Heart right ventricle (tissue), 16 donors: ENCODE results near the gene DSCAM. TPM values are rescaled to one million over a fixed set of nuclear protein-coding genes. Genes with fewer than 3 reads are reported as not detected.
A peak's percentile ranks its signal among the peaks of the same experiment; 100 is the strongest.

ENCODE experiments used
- ATAC-seq, 8 donors: fragments of 200-7000 bp; cut with Tn5 transposase; one replicate each; pipeline ENCODE4 v1.9.1; 2020; ENCODE audit warnings: mild to moderate bottlenecking in 8 of 8, moderate library complexity in 8 of 8, moderate number of reproducible peaks in 1 of 8
- DNase-seq, 2 donors: peaks; one replicate each; pipeline ENCODE4 v3.0.0-alpha.2; 2020
- H3K27ac ChIP-seq, 10 donors: fragments of 200-600 bp; sonication (generic) in 2 of 10; one replicate each; pipeline versions ENCODE4 v1.5.0 to v1.8.0; 2020 to 2022; ENCODE audit warnings: mild to moderate bottlenecking in 3 of 10
- H3K27me3 ChIP-seq, 7 donors: fragments of 200-600 bp; one replicate each; pipeline ENCODE4 v1.8.0; 2021 to 2022; ENCODE audit warnings: mild to moderate bottlenecking in 2 of 7
- H3K36me3 ChIP-seq, 9 donors: fragments of 200-600 bp; sonication (generic) in 1 of 9; one replicate each; pipeline versions ENCODE4 v1.5.0 to v1.8.0; 2020 to 2022; ENCODE audit warnings: mild to moderate bottlenecking in 2 of 9
- H3K4me1 ChIP-seq, 9 donors: fragments of 200-600 bp; sonication (generic) in 1 of 9; one replicate each; pipeline versions ENCODE4 v1.5.0 to v1.8.0; 2020 to 2022; ENCODE audit warnings: mild to moderate bottlenecking in 4 of 9
- H3K4me3 ChIP-seq, 10 donors: fragments of 200-600 bp; sonication (generic) in 2 of 10; one replicate each; pipeline versions ENCODE4 v1.5.0 to v1.8.0; 2020 to 2022; ENCODE audit warnings: mild to moderate bottlenecking in 7 of 10, moderate library complexity in 2 of 10
- H3K9me3 ChIP-seq, 11 donors: fragments of 200-600 bp in 10 of 11; sonication (generic) in 2 of 11; one replicate each; pipeline versions ENCODE4 v1.5.0 to v1.8.0; 2013 to 2022; ENCODE audit warnings: mild to moderate bottlenecking in 2 of 11, control low read depth in 1 of 11, moderate library complexity in 1 of 11
- WGBS, 2 donors: extraction: QIAGEN DNeasy Blood & Tissue Kit; methylation state at CpG; one replicate each; pipeline ENCODE4 v1.1.7; 2013; ENCODE audit warnings: inconsistent platforms in 1 of 2; 5-methylcytosine and 5-hydroxymethylcytosine counted together
- intact Hi-C, 10 donors: fragments of 100-400 bp; cut with DNase I; formaldehyde crosslinking; loops; one replicate each; pipeline versions ENCODE4 v1.11.1 to v1.14.2; 2022
- polyA plus RNA-seq, 2 donors: library from polyadenylated mRNA; stranded (reverse); fragments of 200-250 nt; gene quantifications; one replicate each; pipeline ENCODE4 v1.2.3, GENCODE V29; 2013
- total RNA-seq, 10 donors: library from RNA; stranded (reverse); fragmentation: NEBNext Ultra II Directional in 3 of 10; extraction: Animal tissue kit (Norgen Biotek cat#: 25700) in 3 of 10; gene quantifications; one replicate each; pipeline versions ENCODE4 v1.2.1 to v1.2.4, GENCODE V29; 2021 to 2023
- TF ChIP-seq, protein P1 (sequence below), 9 donors: fragments of 200-600 bp; sonication (generic) in 2 of 9; IDR thresholded peaks; one replicate each; pipeline versions ENCODE4 v1.5.0 to v1.8.0; 2021 to 2022; ENCODE audit warnings: antibody characterized with exemption in 9 of 9, mild to moderate bottlenecking in 5 of 9, moderate library complexity in 1 of 9
- donor health status: Arrhythmogenic right ventricular cardiomyopathy.
- donor health status: ischemic (EF 13 %, LVEDD 7.1; RV severe dilation, severe dysfunction).
- donor health status: healthy with polysubstance abuse.
- donor health status: DM: no; HTN: yes; CAD: no.
- donor health status: DM: no; HTN: no; CAD: no.
- donor health status: ischemic (EF 25% LVEDD 6.9; RV normal size, moderate dysfunction).
- donor health status: ischemic (EF 25% LVEDD 5.7; RV mildly dilated, moderate dysfunction).
- donor health status: healthy.
- donor health status: DM: yes; HTN: yes; CAD: no.
- donor health status: Ischemic cardiomyopathy.
- donor health status: ischemic (EF 35%, LVEDD 5.7; RV mildly dilated, moderate dysfunction).
- donor health status: nonischemic (EF 11% LVEDD 7.7; RV severe dilation, severe dysfunction).
- donor health status: DM: yes; HTN: yes; CAD: no.
- donor health status: PGD.
- donor health status: ischemic (EF 29% LVEDD 5.4; RV normal size, mild dysfunction).
- donor health status: nonischemic (EF 23%, LVEDD 6.1; RV moderate dilation, normal function).

The DSCAM gene
- total and polyA plus RNA-seq, 12 donors: 0.03 to 0.04 TPM; not detected in 10

DNA sequence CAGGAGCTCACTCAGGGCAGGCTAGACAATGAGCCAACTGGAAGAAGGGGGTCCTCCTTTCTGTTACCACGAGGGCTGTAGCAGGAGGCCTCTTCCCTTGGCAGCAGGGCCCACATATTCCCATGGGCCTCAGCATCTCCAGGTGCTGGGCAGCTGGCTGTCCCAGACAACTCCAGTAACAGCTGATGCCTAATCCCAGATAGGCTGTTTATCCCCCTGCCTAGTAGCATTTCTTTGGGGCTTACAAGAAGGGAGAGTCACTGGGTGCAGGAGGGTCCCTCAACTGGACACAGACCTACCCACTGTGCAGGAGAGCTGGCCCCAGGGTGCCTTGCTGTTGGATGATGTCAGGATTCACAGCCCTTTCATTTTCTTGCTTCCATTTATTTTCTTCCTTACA, 278.2 kb downstream of the DSCAM start:
- no peak for DNase-seq
- intact Hi-C loops: no loop called here
- TF ChIP-seq, protein P1, sequence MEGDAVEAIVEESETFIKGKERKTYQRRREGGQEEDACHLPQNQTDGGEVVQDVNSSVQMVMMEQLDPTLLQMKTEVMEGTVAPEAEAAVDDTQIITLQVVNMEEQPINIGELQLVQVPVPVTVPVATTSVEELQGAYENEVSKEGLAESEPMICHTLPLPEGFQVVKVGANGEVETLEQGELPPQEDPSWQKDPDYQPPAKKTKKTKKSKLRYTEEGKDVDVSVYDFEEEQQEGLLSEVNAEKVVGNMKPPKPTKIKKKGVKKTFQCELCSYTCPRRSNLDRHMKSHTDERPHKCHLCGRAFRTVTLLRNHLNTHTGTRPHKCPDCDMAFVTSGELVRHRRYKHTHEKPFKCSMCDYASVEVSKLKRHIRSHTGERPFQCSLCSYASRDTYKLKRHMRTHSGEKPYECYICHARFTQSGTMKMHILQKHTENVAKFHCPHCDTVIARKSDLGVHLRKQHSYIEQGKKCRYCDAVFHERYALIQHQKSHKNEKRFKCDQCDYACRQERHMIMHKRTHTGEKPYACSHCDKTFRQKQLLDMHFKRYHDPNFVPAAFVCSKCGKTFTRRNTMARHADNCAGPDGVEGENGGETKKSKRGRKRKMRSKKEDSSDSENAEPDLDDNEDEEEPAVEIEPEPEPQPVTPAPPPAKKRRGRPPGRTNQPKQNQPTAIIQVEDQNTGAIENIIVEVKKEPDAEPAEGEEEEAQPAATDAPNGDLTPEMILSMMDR (IDR thresholded peaks at IDR 0.05): no peak

DNA sequence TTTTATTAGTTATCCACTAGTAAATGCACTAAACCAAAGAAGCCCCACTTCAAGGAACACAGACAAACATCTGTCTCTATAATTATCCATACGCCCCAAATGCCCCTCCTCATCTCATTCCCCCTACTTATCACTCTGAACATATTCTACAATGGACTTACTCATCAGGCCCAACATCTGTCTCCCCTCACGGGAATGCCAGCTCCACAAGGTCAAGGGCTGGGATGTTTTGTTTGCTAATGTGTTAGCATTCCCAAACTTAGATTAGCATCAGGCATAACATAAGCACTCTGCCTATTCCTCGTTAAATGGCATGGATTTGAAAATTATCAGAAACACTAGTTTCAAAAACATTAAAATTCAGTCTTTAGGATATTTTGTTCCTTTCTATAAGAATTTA, 279.5 kb downstream of the DSCAM start:
- intact Hi-C loops: no loop called here

More for the DNA sequence above, 278.2 kb downstream of the DSCAM start:
- no peak for ATAC-seq
- no peak overlapping the region for H3K27ac ChIP-seq
- no peaks in the 10 kb centered on the region for H3K36me3 ChIP-seq
- peaks cover 0 to 6% (median 0%) of the 10 kb centered on the region in 11 donors for H3K9me3 ChIP-seq
- H3K4me3 ChIP-seq: no peak overlapping the region
- WGBS, 2 donors: 13 to 33% methylated on average over 1 of the region's 1 CpG
- H3K4me1 ChIP-seq: no peaks in the 10 kb centered on the region
- peaks cover 0 to 9% (median 3%) of the 10 kb centered on the region in 7 donors for H3K27me3 ChIP-seq

DNA sequence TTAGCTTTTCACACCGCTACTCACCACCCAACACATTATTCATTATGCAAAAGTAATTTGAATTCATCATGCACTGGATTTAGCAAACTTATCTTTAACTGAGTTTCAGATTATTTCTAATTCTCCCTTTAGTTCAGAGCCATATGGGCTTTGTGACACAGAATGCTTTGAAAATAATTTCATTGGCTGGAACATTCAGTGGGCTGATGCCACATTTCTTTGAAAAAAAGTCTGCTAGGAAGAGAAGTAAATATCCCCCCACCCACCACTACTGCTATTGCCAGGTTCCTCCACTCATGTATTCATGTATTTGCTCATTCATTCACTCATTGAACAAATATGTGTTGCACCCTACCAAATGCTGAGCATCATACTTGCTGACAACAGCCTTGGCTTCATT, 280.5 kb downstream of the DSCAM start:
- no peak for ATAC-seq

More for the DNA sequence above, 279.5 kb downstream of the DSCAM start:
- ATAC-seq: no peak
- 49 to 57% methylated on average over 3 of the region's 3 CpGs for WGBS, 2 donors
- Histone ChIP-seq H3K4me1 (no peaks in the 10 kb centered on the region), H3K4me3 (no peak overlapping the region), H3K36me3 (no peaks in the 10 kb centered on the region), H3K27me3 (peaks cover 0 to 9% (median 3%) of the 10 kb centered on the region in 7 donors), H3K27ac (no peak overlapping the region), H3K9me3 (peaks cover 0 to 6% (median 0%) of the 10 kb centered on the region in 11 donors)
- TF ChIP-seq, protein P1 (IDR thresholded peaks at IDR 0.05): no peak
- DNase-seq: no peak

DNA sequence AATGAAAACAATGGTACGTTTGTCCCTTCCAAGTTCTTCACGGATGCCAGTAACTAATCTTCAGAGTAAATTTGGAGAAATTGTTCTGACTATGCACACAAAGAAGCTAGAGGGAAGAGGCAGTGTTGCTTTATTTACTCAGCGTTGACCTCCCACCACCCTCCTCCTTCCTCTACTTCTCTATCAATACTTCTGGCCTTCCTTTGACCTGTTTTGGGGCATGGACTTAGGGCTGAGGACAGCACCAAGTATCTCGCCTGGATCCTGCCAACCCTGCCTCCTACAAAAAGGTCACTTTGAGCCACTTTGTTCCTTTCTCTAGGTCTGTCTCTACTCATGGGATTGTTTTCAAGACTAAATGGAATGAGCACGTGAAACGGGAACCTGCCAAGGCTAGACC, 282.6 kb downstream of the DSCAM start:
- Histone ChIP-seq H3K9me3 (no peaks in the 10 kb centered on the region), H3K4me3 (no peak overlapping the region), H3K4me1 (no peaks in the 10 kb centered on the region), H3K27me3 (peaks cover 0 to 9% (median 0%) of the 10 kb centered on the region in 7 donors), H3K36me3 (no peaks in the 10 kb centered on the region), H3K27ac (no peak overlapping the region)
- no peak for DNase-seq
- ATAC-seq: peak in 3 of 8 donors; percentile 24 to 46 (median 38)
- TF ChIP-seq, protein P1 (IDR thresholded peaks at IDR 0.05): no peak
- WGBS, 2 donors: 57 to 72% methylated on average over 6 of the region's 6 CpGs
- intact Hi-C loops: no loop called here

More for the DNA sequence above, 280.5 kb downstream of the DSCAM start:
- intact Hi-C loops: no loop called here
- H3K36me3 ChIP-seq: no peaks in the 10 kb centered on the region
- H3K9me3 ChIP-seq: peaks cover 0 to 6% (median 0%) of the 10 kb centered on the region in 11 donors
- TF ChIP-seq, protein P1 (IDR thresholded peaks at IDR 0.05): no peak
- peaks cover 0 to 9% (median 3%) of the 10 kb centered on the region in 7 donors for H3K27me3 ChIP-seq
- no peak overlapping the region for H3K27ac ChIP-seq
- H3K4me1 ChIP-seq: no peaks in the 10 kb centered on the region
- 49 to 53% methylated on average over 1 of the region's 1 CpG for WGBS, 2 donors
- no peak for DNase-seq
- H3K4me3 ChIP-seq: no peak overlapping the region
